ENCODE data around the gene CSNK1G1. TPM values are rescaled to one million over a fixed set of nuclear protein-coding genes. Genes with fewer than 3 reads are reported as not detected.
"Not testable (repeated sequence)": the region's sequence is repeated elsewhere in the genome, so short reads cannot be mapped to it uniquely, and the experiment has no call there.

The CSNK1G1 gene
- total RNA-seq, 1 experiment from 2014 or later = 27.4 TPM

- H3K27me3 ChIP-seq (replicated peaks; ENCODE audit: insufficient read depth, low read depth, low read length, poor library complexity) = no peaks in the 10 kb centered on the region
- no peak overlapping the region for H3K27ac ChIP-seq (ENCODE audit: low read depth, low read length, poor library complexity, severe bottlenecking)
- H3K4me3 ChIP-seq (ENCODE audit: low read depth, low read length, poor library complexity, severe bottlenecking) = no peak overlapping the region
- no TSS peak for BruUV-seq (replicated peaks)
- CTCF ChIA-PET = interaction anchor here (0.7 kb wide), 1 partner anchor 55 kb away, joined by 7 read pairs; no protein-coding TSS in a partner anchor
- DNase-seq (ENCODE audit: low spot score) = no peak
- no peaks in the 10 kb centered on the region for H3K9me3 ChIP-seq (ENCODE audit: low read depth, low read length, poor library complexity, severe bottlenecking)
- peaks cover 77% of the 10 kb centered on the region for H3K36me3 ChIP-seq (ENCODE audit: insufficient read depth, low read length, poor library complexity, severe bottlenecking)
- no peak for TF ChIP-seq EZH2 (IDR thresholded peaks at IDR 0.05; ENCODE audit: borderline replicate concordance, low read depth, low read length, poor library complexity, severe bottlenecking)
- no peak for TF ChIP-seq CTCF (conservative IDR thresholded peaks at IDR 0.05; ENCODE audit: low read depth, low read length)
- POLR2A ChIA-PET (ENCODE audit: low non-redundant PET) = no interaction called here
- intact Hi-C loops (cut with micrococcal nuclease; ENCODE audit: unreplicated experiment) = no loop called here
- H3K4me1 ChIP-seq (ENCODE audit: insufficient read depth, low read length, poor library complexity, severe bottlenecking) = no peaks in the 10 kb centered on the region
Measured at GRCh38 chr15:64121614-64122013, 234.4 kb downstream of the CSNK1G1 start.

GRCh38 chr15:64120322-64120721 is 235.7 kb downstream of the CSNK1G1 start:
- H3K9me3 ChIP-seq (ENCODE audit: low read depth, low read length, poor library complexity, severe bottlenecking); H3K27me3 ChIP-seq (replicated peaks; ENCODE audit: insufficient read depth, low read depth, low read length, poor library complexity); POLR2A ChIA-PET (ENCODE audit: low non-redundant PET); CTCF ChIA-PET; intact Hi-C loops (cut with micrococcal nuclease; ENCODE audit: unreplicated experiment); H3K27ac ChIP-seq (ENCODE audit: low read depth, low read length, poor library complexity, severe bottlenecking); H3K4me1 ChIP-seq (ENCODE audit: insufficient read depth, low read length, poor library complexity, severe bottlenecking); BruUV-seq (replicated peaks); H3K4me3 ChIP-seq (ENCODE audit: low read depth, low read length, poor library complexity, severe bottlenecking); DNase-seq (ENCODE audit: low spot score): not testable (repeated sequence)
- peaks cover 70% of the 10 kb centered on the region for H3K36me3 ChIP-seq (ENCODE audit: insufficient read depth, low read length, poor library complexity, severe bottlenecking)

GRCh38 chr15:64117759-64118487 is 238.1 kb downstream of the CSNK1G1 start:
- no peaks in the 10 kb centered on the region for H3K9me3 ChIP-seq (ENCODE audit: low read depth, low read length, poor library complexity, severe bottlenecking)
- no TSS peak for BruUV-seq (replicated peaks)
- intact Hi-C loops (cut with micrococcal nuclease; ENCODE audit: unreplicated experiment) = no loop called here
- DNase-seq (ENCODE audit: low spot score) = no peak
- no peaks in the 10 kb centered on the region for H3K4me1 ChIP-seq (ENCODE audit: insufficient read depth, low read length, poor library complexity, severe bottlenecking)
- no peak overlapping the region for H3K27ac ChIP-seq (ENCODE audit: low read depth, low read length, poor library complexity, severe bottlenecking)
- no peak for TF ChIP-seq EZH2 (IDR thresholded peaks at IDR 0.05; ENCODE audit: borderline replicate concordance, low read depth, low read length, poor library complexity, severe bottlenecking)
- no peak for TF ChIP-seq CTCF (conservative IDR thresholded peaks at IDR 0.05; ENCODE audit: low read depth, low read length)
- ChIA-PET POLR2A (ENCODE audit: low non-redundant PET) (no interaction called here), CTCF (interaction anchor here (0.9 kb wide), 1 partner anchor 51 kb away, joined by 3 read pairs; no protein-coding TSS in a partner anchor)
- no peak overlapping the region for H3K4me3 ChIP-seq (ENCODE audit: low read depth, low read length, poor library complexity, severe bottlenecking)
- no peaks in the 10 kb centered on the region for H3K27me3 ChIP-seq (replicated peaks; ENCODE audit: insufficient read depth, low read depth, low read length, poor library complexity)
- peaks cover 67% of the 10 kb centered on the region for H3K36me3 ChIP-seq (ENCODE audit: insufficient read depth, low read length, poor library complexity, severe bottlenecking)

Other genes with a start within 250 kb of the CSNK1G1 start
- gene SNX22, start 204.4 kb downstream of the CSNK1G1 start, total RNA-seq (2021) = 2.6 and 2.7 TPM in 2 replicates
- 410 and 416 TPM in 2 replicates for gene PPIB, start 193.2 kb downstream of the CSNK1G1 start, total RNA-seq (2021)
- 138 TPM in 2 replicates for gene PCLAF, start 25.3 kb upstream of the CSNK1G1 start, total RNA-seq (2021)
- 24.9 and 30.9 TPM in 2 replicates for gene TRIP4, start 31.7 kb upstream of the CSNK1G1 start, total RNA-seq (2021)
- gene ZNF609, start 104.4 kb upstream of the CSNK1G1 start, total RNA-seq (2021) = 35.0 and 47.4 TPM in 2 replicates